ENCODE measurements around the gene KRTAP4-9.
A peak's percentile ranks its signal among the peaks of the same experiment; 100 is the strongest.
"Not testable (repeated sequence)": the region's sequence is repeated elsewhere in the genome, so short reads cannot be mapped to it uniquely, and the experiment has no call there.

KRTAP4-9 gene

GRCh38 chr17:41098042-41098441, 7.1 kb upstream of the KRTAP4-9 start, which contains the start of gene KRTAP4-8:
Gene KRTAP4-8 (minus strand): TSS chr17:41098142. CDS start chr17:41098084, 58 bp downstream.
- no peak for DNase-seq

- peak; percentile 70 for DNase-seq
Observed at GRCh38 chr17:41098481-41098880, 6.7 kb upstream of the KRTAP4-9 start.

GRCh38 chr17:41099682-41100480, 5.3 kb upstream of the KRTAP4-9 start:
- DNase-seq: peak; percentile 91

GRCh38 chr17:41101586-41102259, 3.5 kb upstream of the KRTAP4-9 start, which contains the start of gene KRTAP4-16:
Gene KRTAP4-16 (minus strand): TSS chr17:41102209. CDS start chr17:41102209, 0 bp downstream.
- no peak for DNase-seq

- no peak for DNase-seq
Observed at GRCh38 chr17:41103896-41104295, 1.3 kb upstream of the KRTAP4-9 start.

- DNase-seq: peak; percentile 84
Observed at GRCh38 chr17:41104386-41105038, 677 bp upstream of the KRTAP4-9 start.

- peak; percentile 34 for DNase-seq
Observed at GRCh38 chr17:41107941-41108450, 2.8 kb downstream of the KRTAP4-9 start.

GRCh38 chr17:41108728-41109386, 3.7 kb downstream of the KRTAP4-9 start:
- not testable (repeated sequence) for DNase-seq

GRCh38 chr17:41111151-41111885, 6.1 kb downstream of the KRTAP4-9 start:
- DNase-seq: no peak

- DNase-seq: peak; percentile 50
Observed at GRCh38 chr17:41116297-41116696, 11.1 kb downstream of the KRTAP4-9 start.

- not testable (repeated sequence) for DNase-seq
Observed at GRCh38 chr17:41117846-41118386, 12.7 kb downstream of the KRTAP4-9 start, which contains the start of gene KRTAP4-11. Gene KRTAP4-11 (minus strand): TSS chr17:41118373. CDS start chr17:41118315, 58 bp downstream.

GRCh38 chr17:41118721-41119120, 13.5 kb downstream of the KRTAP4-9 start:
- peak; percentile 45 for DNase-seq

GRCh38 chr17:41119696-41120690, 14.8 kb downstream of the KRTAP4-9 start:
- peak; percentile 32 for DNase-seq

GRCh38 chr17:41121742-41122141, 16.6 kb downstream of the KRTAP4-9 start:
- no peak for DNase-seq

- DNase-seq: not testable (repeated sequence)
Observed at GRCh38 chr17:41123292-41123990, 18.3 kb downstream of the KRTAP4-9 start.

GRCh38 chr17:41123991-41124371, 18.8 kb downstream of the KRTAP4-9 start, which contains the start of gene KRTAP4-12:
Gene KRTAP4-12 (minus strand): TSS chr17:41124182. CDS start chr17:41124122, 60 bp downstream.
- not testable (repeated sequence) for DNase-seq

GRCh38 chr17:41125064-41125463, 19.9 kb downstream of the KRTAP4-9 start:
- no peak for DNase-seq

- DNase-seq: no peak
Observed at GRCh38 chr17:41126412-41126811, 21.2 kb downstream of the KRTAP4-9 start.

GRCh38 chr17:41127371-41127770, 22.2 kb downstream of the KRTAP4-9 start:
- no peak for DNase-seq
